Fibroblast of lung (primary cell): ENCODE measurements around the gene ZNF559. TPM values are rescaled to one million over a fixed set of nuclear protein-coding genes. Genes with fewer than 3 reads are reported as not detected.

Experiments
- DNase-seq, 2 donors: peaks; one replicate each; pipeline versions ENCODE4 v3.0.0 to v3.0.0-alpha.2; 2010; ENCODE audit warnings: low read depth in 2 of 2
- H2AFZ ChIP-seq: 2 replicates; pipeline ENCODE4 v1.5.1; 2012; ENCODE audit warnings: low read length, control low read depth, inconsistent platforms
- H3K27ac ChIP-seq: 2 replicates; pipeline ENCODE4 v1.5.1; 2011; ENCODE audit warnings: low read length, control low read depth; ENCODE audit not compliant: insufficient read depth
- H3K27me3 ChIP-seq: 2 replicates; pipeline ENCODE4 v1.5.1; 2011; ENCODE audit warnings: mild to moderate bottlenecking, low read length; ENCODE audit not compliant: control insufficient read depth, insufficient read depth
- H3K36me3 ChIP-seq: 2 replicates; pipeline ENCODE4 v1.5.1; 2011; ENCODE audit warnings: low read length; ENCODE audit not compliant: control insufficient read depth, insufficient read depth
- H3K4me1 ChIP-seq: 2 replicates; pipeline ENCODE4 v1.5.1; 2011; ENCODE audit warnings: low read length; ENCODE audit not compliant: control insufficient read depth, insufficient read depth; ENCODE audit errors: extremely low read depth
- H3K4me2 ChIP-seq: 2 replicates; pipeline ENCODE4 v1.5.1; 2011; ENCODE audit warnings: low read length, control low read depth; ENCODE audit not compliant: insufficient read depth; ENCODE audit errors: extremely low read depth
- H3K4me3 ChIP-seq, 4 experiments: fragments of 200-600 bp in 1 of 4; sonication (generic) in 1 of 4; replicated peaks in 1 of 4; 2 replicates each; pipeline ENCODE4 v1.5.1; 2011 to 2016; ENCODE audit warnings: low read length in 4 of 4, low read depth in 3 of 4, mild to moderate bottlenecking in 3 of 4, control low read depth in 2 of 4, inconsistent platforms in 1 of 4, mixed read lengths in 1 of 4; ENCODE audit not compliant: insufficient read depth in 1 of 4; ENCODE audit errors: control extremely low read depth in 1 of 4
- H3K79me2 ChIP-seq: 2 replicates; pipeline ENCODE4 v1.5.1; 2012; ENCODE audit warnings: mild to moderate bottlenecking, low read length, inconsistent platforms; ENCODE audit not compliant: control insufficient read depth, insufficient read depth
- H3K9ac ChIP-seq: 2 replicates; pipeline ENCODE4 v1.5.1; 2011; ENCODE audit warnings: mild to moderate bottlenecking, low read length, control low read depth; ENCODE audit not compliant: insufficient read depth
- H3K9me3 ChIP-seq: 2 replicates; pipeline ENCODE4 v1.5.1; 2012; ENCODE audit warnings: low read depth, low read length; ENCODE audit not compliant: control insufficient read depth, insufficient read depth
- H4K20me1 ChIP-seq: 2 replicates; pipeline ENCODE4 v1.5.1; 2011; ENCODE audit warnings: low read length; ENCODE audit not compliant: control insufficient read depth, insufficient read depth; ENCODE audit errors: extremely low read depth
- CTCF ChIP-seq, 2 donors: IDR thresholded peaks in 1 of 2; conservative IDR thresholded peaks in 1 of 2; 1 replicate in 1 of 2; 2 replicates in 1 of 2; pipeline ENCODE4 v1.5.1; 2011 to 2012; ENCODE audit warnings: low read length in 2 of 2, control low read depth in 1 of 2, inconsistent platforms in 1 of 2, low read depth in 1 of 2, mild to moderate bottlenecking in 1 of 2
- EZH2 ChIP-seq: IDR thresholded peaks from 2 replicates; pipeline ENCODE4 v1.5.1; 2012; ENCODE audit warnings: low read length, control low read depth, mild to moderate bottlenecking; ENCODE audit errors: missing control alignments
- polyA plus RNA-seq, 2 donors: library from polyadenylated mRNA; depleted of rRNA in 1 of 2; stranded (reverse) in 1 of 2; unstranded in 1 of 2; fragments of >200 nt; gene quantifications; 2 replicates each; pipeline ENCODE4 v1.2.1, GENCODE V29; 2011 to 2012; ENCODE audit warnings: missing spikeins in 1 of 2
- total RNA-seq: library from RNA; depleted of rRNA; stranded (reverse); fragments of >200 nt; gene quantifications from 2 replicates; pipeline ENCODE4 v1.2.1, GENCODE V29; 2014

The ZNF559 gene
- total and polyA plus RNA-seq, 2 donors (not counting 1 experiment from before 2014, with no cell fraction given) = 15.6 to 19.8 TPM

- Histone ChIP-seq H4K20me1 (no peaks in the 10 kb centered on the region), H3K9ac (peak overlapping the region; percentile 43), H3K4me2 (peak overlapping the region; percentile 83), H2AFZ (peak overlapping the region; percentile 99), H3K9me3 (no peaks in the 10 kb centered on the region), H3K79me2 (no peaks in the 10 kb centered on the region), H3K4me1 (no peaks in the 10 kb centered on the region), H3K36me3 (no peaks in the 10 kb centered on the region), H3K27me3 (no peaks in the 10 kb centered on the region), H3K27ac (peak overlapping the region; percentile 70), H3K4me3 (peak overlapping the region; percentile 70 to 88 (median 71))
- no peak for TF ChIP-seq EZH2
- TF ChIP-seq CTCF (conservative IDR thresholded peaks at IDR 0.05 in 1 of 2, IDR thresholded peaks at IDR 0.05 in 1 of 2; ENCODE audit: low read depth in 1 of 2, low read length in 2 of 2) = no peak
- DNase-seq = peak; percentile 86 to 90
Observed at GRCh38 chr19:9323557-9323918, 441 bp upstream of the ZNF559 start.

GRCh38 chr19:9324584-9324962 lies 594 bp downstream of the ZNF559 start:
- Histone ChIP-seq H3K9ac (peak overlapping the region; percentile 66), H3K4me3 (peak overlapping the region; percentile 70 to 88 (median 71)), H3K27me3 (no peaks in the 10 kb centered on the region), H3K79me2 (no peaks in the 10 kb centered on the region), H3K4me1 (no peaks in the 10 kb centered on the region), H3K27ac (peak overlapping the region; percentile 70), H3K4me2 (peak overlapping the region; percentile 67), H3K36me3 (no peaks in the 10 kb centered on the region), H2AFZ (peak overlapping the region; percentile 63), H4K20me1 (no peaks in the 10 kb centered on the region), H3K9me3 (no peaks in the 10 kb centered on the region)
- DNase-seq = no peak
- TF ChIP-seq EZH2 (no peak), CTCF (conservative IDR thresholded peaks at IDR 0.05 in 1 of 2, IDR thresholded peaks at IDR 0.05 in 1 of 2; ENCODE audit: low read depth in 1 of 2, low read length in 2 of 2) (no peak)

- TF ChIP-seq CTCF (conservative IDR thresholded peaks at IDR 0.05 in 1 of 2, IDR thresholded peaks at IDR 0.05 in 1 of 2; ENCODE audit: low read depth in 1 of 2, low read length in 2 of 2) = no peak
- no peak for TF ChIP-seq EZH2
- Histone ChIP-seq H3K4me3 (no peak overlapping the region), H3K9ac (no peak overlapping the region), H3K4me1 (no peaks in the 10 kb centered on the region), H3K9me3 (no peaks in the 10 kb centered on the region), H3K79me2 (no peaks in the 10 kb centered on the region), H3K27me3 (no peaks in the 10 kb centered on the region), H3K4me2 (no peak overlapping the region), H2AFZ (no peak overlapping the region), H4K20me1 (no peaks in the 10 kb centered on the region), H3K27ac (no peak overlapping the region), H3K36me3 (no peaks in the 10 kb centered on the region)
- DNase-seq = no peak
Observed at GRCh38 chr19:9329999-9330398, 6.0 kb downstream of the ZNF559 start.
